PC-3 (cell line): ENCODE data around the gene CFAP157.

ENCODE experiments used
- EZH2 ChIP-seq: fragments of 300-600 bp; sonication (generic); IDR thresholded peaks from one replicate; pipeline ENCODE4 v1.6.1; 2017; ENCODE audit warnings: antibody characterized with exemption, mild to moderate bottlenecking, low read length; ENCODE audit not compliant: unreplicated experiment
- EZH2phosphoT487 ChIP-seq: fragments of 300-600 bp; sonication (generic); IDR thresholded peaks from 2 replicates; pipeline ENCODE4 v1.6.1; 2018; ENCODE audit warnings: mild to moderate bottlenecking, antibody characterized with exemption, low read length, borderline replicate concordance
- TF ChIP-seq, protein P1 (sequence below): fragments of 300-600 bp; sonication (generic); conservative IDR thresholded peaks from 2 replicates; pipeline ENCODE4 v1.5.1; 2017; ENCODE audit warnings: antibody characterized with exemption, low read depth, mild to moderate bottlenecking, low read length

DNA sequence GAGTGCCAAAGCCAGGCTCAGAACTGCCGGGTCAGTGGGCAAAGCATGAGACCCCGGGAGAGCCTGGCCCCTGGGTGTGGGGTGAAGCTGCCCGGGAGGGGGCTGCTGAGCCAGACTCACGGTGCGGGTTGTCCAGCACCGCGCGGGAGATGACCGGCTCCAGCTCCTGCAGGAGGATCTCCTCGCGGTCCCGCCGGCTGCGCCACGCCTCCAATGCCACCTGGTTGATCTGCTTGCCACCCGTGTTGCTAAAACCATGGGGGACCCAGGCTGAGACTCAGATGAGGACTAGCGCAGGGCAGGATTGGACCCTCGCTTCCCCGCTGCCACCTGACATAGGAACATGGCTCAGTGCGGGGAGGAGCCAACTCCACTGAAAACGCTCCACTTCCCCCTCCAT, 25.7 kb downstream of the CFAP157 start:
- TF ChIP-seq, protein P1, sequence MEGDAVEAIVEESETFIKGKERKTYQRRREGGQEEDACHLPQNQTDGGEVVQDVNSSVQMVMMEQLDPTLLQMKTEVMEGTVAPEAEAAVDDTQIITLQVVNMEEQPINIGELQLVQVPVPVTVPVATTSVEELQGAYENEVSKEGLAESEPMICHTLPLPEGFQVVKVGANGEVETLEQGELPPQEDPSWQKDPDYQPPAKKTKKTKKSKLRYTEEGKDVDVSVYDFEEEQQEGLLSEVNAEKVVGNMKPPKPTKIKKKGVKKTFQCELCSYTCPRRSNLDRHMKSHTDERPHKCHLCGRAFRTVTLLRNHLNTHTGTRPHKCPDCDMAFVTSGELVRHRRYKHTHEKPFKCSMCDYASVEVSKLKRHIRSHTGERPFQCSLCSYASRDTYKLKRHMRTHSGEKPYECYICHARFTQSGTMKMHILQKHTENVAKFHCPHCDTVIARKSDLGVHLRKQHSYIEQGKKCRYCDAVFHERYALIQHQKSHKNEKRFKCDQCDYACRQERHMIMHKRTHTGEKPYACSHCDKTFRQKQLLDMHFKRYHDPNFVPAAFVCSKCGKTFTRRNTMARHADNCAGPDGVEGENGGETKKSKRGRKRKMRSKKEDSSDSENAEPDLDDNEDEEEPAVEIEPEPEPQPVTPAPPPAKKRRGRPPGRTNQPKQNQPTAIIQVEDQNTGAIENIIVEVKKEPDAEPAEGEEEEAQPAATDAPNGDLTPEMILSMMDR = no peak
- TF ChIP-seq EZH2 (no peak), EZH2phosphoT487 (no peak)
